ENCODE measurements around the gene GRK4. TPM values are rescaled to one million over a fixed set of nuclear protein-coding genes. Genes with fewer than 3 reads are reported as not detected.
A peak's percentile ranks its signal among the peaks of the same experiment; 100 is the strongest.

The GRK4 gene
- total RNA-seq, 2 donors from 2014 or later = 6.9 to 9.9 TPM

- no peaks in the 10 kb centered on the region for H3K27me3 ChIP-seq (replicated peaks; ENCODE audit: insufficient read depth)
- DNase-seq (ENCODE audit: low spot score) = peak; percentile 75
- H3K36me3 ChIP-seq = peaks cover 28% of the 10 kb centered on the region
- H3K4me1 ChIP-seq (ENCODE audit: control insufficient read depth in 1 of 2, low read depth in 2 of 2) = peaks cover 9 to 32% of the 10 kb centered on the region in 2 donors
- no peaks in the 10 kb centered on the region for H3K9me3 ChIP-seq
- H3K4me3 ChIP-seq = peak overlapping the region; percentile 96
- peak; percentile 50 for ATAC-seq (ENCODE audit: insufficient number of reproducible peaks, low FRiP score, low read depth)
- peak overlapping the region; percentile 66 to 88 for H3K27ac ChIP-seq
- no peak for TF ChIP-seq CTCF (IDR thresholded peaks at IDR 0.05)
Measured at GRCh38 chr4:2934813-2935761, 28.3 kb upstream of the GRK4 start.

GRCh38 chr4:2935762-2936743 is 27.3 kb upstream of the GRK4 start:
- Histone ChIP-seq H3K27ac (peak overlapping the region; percentile 66 to 88), H3K4me3 (peak overlapping the region; percentile 96), H3K9me3 (no peaks in the 10 kb centered on the region), H3K27me3 (replicated peaks; ENCODE audit: insufficient read depth) (no peaks in the 10 kb centered on the region), H3K4me1 (ENCODE audit: control insufficient read depth in 1 of 2, low read depth in 2 of 2) (peaks cover 9 to 32% of the 10 kb centered on the region in 2 donors), H3K36me3 (peaks cover 32% of the 10 kb centered on the region)
- no peak for TF ChIP-seq CTCF (IDR thresholded peaks at IDR 0.05)
- ATAC-seq (ENCODE audit: insufficient number of reproducible peaks, low FRiP score, low read depth) (no peak), DNase-seq (ENCODE audit: low spot score) (peak; percentile 2)

- DNase-seq (ENCODE audit: low spot score) (peak; percentile 1), ATAC-seq (ENCODE audit: insufficient number of reproducible peaks, low FRiP score, low read depth) (no peak)
- H3K27ac ChIP-seq = no peak overlapping the region
- peaks cover 9 to 32% of the 10 kb centered on the region in 2 donors for H3K4me1 ChIP-seq (ENCODE audit: control insufficient read depth in 1 of 2, low read depth in 2 of 2)
- no peaks in the 10 kb centered on the region for H3K27me3 ChIP-seq (replicated peaks; ENCODE audit: insufficient read depth)
- H3K4me3 ChIP-seq = no peak overlapping the region
- H3K9me3 ChIP-seq = no peaks in the 10 kb centered on the region
- no peak for TF ChIP-seq CTCF (IDR thresholded peaks at IDR 0.05)
- peaks cover 39% of the 10 kb centered on the region for H3K36me3 ChIP-seq
Measured at GRCh38 chr4:2936773-2937145, 26.6 kb upstream of the GRK4 start.

GRCh38 chr4:2937146-2937857 is 26.1 kb upstream of the GRK4 start:
- H3K4me1 ChIP-seq (ENCODE audit: control insufficient read depth in 1 of 2, low read depth in 2 of 2) = peaks cover 9 to 32% of the 10 kb centered on the region in 2 donors
- peaks cover 43% of the 10 kb centered on the region for H3K36me3 ChIP-seq
- no peaks in the 10 kb centered on the region for H3K27me3 ChIP-seq (replicated peaks; ENCODE audit: insufficient read depth)
- no peaks in the 10 kb centered on the region for H3K9me3 ChIP-seq
- no peak for TF ChIP-seq CTCF (IDR thresholded peaks at IDR 0.05)
- DNase-seq (ENCODE audit: low spot score) (peak; percentile 2), ATAC-seq (ENCODE audit: insufficient number of reproducible peaks, low FRiP score, low read depth) (no peak)
- H3K4me3 ChIP-seq = no peak overlapping the region
- H3K27ac ChIP-seq = no peak overlapping the region

All from thoracic aorta (tissue), 2 donors.